ENCODE results near the gene PHF14.
"Not testable (repeated sequence)": the region's sequence is repeated elsewhere in the genome, so short reads cannot be mapped to it uniquely, and the experiment has no call there.

Gene PHF14

GRCh38 chr7:10977113-10977512, 3.4 kb downstream of the PHF14 start:
- DNase-seq, result no peak

DNA sequence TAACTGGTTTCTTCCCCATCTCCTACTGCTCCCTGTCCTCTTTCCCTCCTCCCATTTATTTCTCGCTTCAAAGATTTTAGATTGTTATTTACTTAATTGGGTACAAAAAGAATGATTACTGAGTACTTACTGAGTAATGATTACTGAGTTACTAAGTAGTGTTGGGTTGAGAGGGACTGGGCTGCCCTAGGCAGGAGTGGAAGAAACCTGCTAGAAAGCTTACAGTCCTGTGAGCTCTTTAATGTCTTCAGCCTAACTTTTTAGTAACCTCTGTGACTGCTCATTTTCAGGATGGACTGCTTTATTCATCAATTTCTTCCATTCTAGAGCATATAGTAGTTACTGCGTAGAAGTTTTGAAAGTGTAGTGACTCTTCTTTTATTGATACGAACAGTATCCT, 7.6 kb downstream of the PHF14 start:
- DNase-seq, result no peak

DNA sequence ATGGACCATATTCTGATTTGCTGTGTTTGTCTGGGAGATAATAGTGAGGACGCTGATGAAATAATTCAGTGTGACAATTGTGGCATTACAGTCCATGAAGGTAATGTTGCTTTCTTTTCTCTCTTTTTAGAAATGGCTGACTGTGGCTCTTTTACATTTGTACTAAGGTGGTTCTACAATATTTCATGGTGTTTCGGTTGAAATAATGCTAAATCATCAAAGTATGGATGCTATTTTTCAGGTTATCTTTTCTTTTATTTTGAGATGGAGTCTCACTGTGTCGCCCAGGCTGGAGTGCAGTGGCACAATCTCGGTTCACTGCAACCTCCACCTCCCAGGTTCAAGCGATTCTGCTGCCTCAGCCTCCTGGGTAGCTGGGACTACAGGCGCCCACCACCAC, 17.1 kb downstream of the PHF14 start:
- not testable (repeated sequence) for DNase-seq

DNA sequence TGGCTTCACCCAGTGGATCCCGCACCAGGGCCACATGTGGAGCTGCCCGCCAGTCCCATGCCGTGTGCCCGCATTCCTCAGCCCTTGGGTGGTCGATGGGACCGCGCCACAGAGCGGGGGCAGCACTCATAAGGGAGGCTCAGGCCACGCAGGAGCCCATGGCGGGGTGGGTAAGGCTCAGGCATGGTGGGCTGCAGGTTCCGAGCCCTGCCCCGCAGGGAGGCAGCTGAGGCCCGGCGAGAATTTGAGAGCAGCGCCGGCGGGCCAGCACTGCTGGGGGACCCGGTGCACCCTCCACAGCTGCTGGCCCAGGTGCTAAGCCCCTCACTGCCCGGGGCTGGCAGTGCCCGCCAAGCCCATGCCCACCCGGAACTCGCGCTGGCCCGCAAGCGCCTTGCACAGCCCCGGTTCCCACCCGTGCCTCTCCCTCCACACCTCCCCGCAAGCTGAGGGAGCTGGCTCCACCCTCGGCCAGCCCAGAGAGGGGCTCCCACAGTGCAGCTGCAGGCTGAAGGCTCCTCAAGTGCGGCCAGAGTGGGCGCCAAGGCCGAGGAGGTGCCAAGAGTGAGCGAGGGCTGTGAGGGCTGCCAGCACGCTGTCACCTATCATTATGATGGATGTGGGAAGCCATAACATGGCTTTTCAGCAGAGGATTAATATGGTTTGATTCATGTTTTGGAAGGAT, 22.0 kb downstream of the PHF14 start:
- DNase-seq, result not testable (repeated sequence)

GRCh38 chr7:10998996-10999757, 25.5 kb downstream of the PHF14 start:
- DNase-seq, result no peak

GRCh38 chr7:11005202-11005601, 31.5 kb downstream of the PHF14 start:
- no peak for DNase-seq

- no peak for DNase-seq
These were observed 32.6 kb downstream of the PHF14 start for GRCh38 chr7:11006291-11006690.

GRCh38 chr7:11009631-11010030, 36.0 kb downstream of the PHF14 start:
- DNase-seq, result no peak

GRCh38 chr7:11021468-11021867, 47.8 kb downstream of the PHF14 start:
- DNase-seq, result no peak

DNA sequence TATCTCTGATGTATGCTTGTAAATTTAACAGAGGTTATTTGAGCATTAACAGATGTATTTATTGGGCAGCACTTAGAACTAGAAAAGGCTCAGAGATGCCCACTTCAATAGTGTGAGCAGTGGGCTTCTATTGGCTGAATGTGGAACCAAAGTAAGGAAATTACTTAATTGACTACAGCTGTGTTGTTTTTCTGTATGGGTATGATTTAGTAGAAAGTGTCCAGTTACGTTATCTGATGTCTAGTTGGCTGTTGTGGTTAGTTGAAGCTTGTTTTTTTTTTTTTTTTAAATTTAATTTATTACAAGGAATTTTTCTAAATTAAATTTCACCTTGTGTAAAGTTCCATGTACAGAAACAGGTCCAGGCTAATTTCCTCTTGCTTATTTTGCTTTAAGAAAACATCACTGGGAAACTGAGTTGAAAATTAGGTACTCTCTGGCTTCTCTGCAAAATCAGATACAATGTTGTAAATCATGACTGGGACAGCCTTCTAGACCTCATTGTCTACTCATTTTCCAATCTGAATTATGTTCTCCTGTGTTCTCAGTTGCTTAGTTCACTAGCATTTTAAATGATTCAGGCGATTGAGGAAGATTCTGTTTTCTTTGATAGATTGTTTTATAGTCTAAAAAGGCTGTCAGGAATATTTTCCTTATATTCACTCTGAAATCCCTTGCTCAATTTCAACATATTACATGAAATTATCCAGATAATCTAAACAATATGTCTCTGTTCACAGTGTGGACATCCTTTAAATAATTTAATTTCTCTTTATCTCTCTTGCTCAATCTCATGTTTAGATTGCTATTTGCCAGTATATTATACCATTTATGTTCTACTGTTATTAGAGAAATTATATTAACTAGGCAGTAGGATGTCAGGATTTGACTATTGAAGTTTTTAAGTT, 53.0 kb downstream of the PHF14 start:
- no peak for DNase-seq

DNA sequence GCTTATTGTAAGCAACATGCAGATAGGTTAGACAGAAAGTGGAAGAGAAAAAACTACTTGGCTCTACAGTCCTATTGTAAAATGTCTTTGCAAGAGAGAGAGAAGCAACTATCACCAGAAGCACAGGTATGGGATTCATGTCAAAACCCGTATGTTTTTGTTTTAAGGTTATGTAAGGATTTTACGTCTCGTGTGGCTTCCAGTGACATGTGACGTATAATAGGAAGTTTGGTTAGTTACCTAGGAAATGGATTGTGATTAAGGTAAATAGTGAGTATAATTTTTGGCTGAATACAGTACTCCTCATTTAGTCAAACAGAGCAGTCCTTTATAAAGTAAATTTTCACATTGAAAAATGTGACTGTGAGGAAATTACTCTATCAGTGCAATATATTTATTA, 62.0 kb downstream of the PHF14 start:
- DNase-seq, result no peak

- no peak for DNase-seq
These were observed 66.3 kb downstream of the PHF14 start for GRCh38 chr7:11039974-11040373.

DNA sequence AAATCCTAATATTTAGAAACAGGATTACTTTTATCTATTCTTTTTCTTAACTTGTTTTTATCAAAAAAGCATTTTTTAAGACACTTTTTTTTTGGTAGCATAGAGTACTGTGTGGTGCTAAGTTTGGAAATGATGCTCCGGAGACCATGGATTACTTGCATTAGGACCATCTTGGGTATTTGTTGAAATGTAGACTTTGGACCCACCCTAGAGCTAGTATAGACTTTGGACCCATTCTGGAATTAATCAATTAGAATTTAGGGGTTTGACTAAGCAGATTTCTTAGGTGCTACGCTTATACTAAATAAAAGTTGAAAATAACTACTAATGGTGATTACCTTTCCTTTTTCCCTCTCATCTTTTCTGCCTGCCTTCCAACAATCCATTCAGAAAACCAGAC, 80.4 kb downstream of the PHF14 start:
- DNase-seq, result no peak

DNA sequence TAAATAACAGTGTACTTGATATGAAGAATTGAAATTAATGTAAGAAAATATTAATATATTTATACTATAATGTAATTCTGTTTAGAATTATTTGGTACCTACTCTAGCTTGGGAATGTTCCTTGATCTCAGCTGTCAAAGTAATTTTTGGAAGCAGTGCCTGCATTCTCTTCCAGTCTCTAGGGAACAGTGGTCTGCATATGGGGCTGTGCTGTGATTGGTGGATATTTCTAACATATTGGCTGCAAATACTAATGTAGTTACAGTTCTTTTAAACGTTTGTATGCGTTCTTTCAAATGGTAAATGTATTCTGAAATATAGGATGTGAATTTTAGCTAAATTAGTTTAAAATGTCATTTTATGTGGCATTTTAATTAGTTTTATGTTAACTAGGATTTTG, 87.2 kb downstream of the PHF14 start:
- no peak for DNase-seq

- DNase-seq, result no peak
These were observed 88.4 kb downstream of the PHF14 start for GRCh38 chr7:11062110-11062509.

- no peak for DNase-seq
These were observed 95.9 kb downstream of the PHF14 start for GRCh38 chr7:11069591-11069990.

GRCh38 chr7:11077816-11078215, 104.1 kb downstream of the PHF14 start:
- DNase-seq, result no peak

- DNase-seq, result no peak
These were observed 104.7 kb downstream of the PHF14 start for GRCh38 chr7:11078247-11078834.

DNA sequence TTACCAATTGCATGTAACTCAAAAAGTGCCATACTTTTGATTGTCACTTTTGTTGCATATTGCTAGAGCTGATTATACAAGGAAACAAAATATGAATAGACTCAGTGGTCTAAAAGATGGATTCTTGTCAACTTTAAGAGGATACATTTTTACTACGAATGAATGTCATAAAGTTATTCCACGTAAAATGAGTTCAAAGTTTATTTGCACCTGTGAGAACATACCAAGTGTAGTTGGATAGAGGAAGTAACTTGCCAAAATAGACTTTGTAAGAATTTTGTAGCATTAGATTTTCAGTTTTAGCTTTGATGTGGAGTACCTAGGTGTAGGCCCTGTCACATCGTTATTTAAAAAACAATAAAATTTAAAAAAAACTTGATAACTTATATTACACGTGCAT, 106.2 kb downstream of the PHF14 start:
- DNase-seq, result no peak

- DNase-seq, result no peak
These were observed 108.4 kb downstream of the PHF14 start for GRCh38 chr7:11082121-11082520.

DNA sequence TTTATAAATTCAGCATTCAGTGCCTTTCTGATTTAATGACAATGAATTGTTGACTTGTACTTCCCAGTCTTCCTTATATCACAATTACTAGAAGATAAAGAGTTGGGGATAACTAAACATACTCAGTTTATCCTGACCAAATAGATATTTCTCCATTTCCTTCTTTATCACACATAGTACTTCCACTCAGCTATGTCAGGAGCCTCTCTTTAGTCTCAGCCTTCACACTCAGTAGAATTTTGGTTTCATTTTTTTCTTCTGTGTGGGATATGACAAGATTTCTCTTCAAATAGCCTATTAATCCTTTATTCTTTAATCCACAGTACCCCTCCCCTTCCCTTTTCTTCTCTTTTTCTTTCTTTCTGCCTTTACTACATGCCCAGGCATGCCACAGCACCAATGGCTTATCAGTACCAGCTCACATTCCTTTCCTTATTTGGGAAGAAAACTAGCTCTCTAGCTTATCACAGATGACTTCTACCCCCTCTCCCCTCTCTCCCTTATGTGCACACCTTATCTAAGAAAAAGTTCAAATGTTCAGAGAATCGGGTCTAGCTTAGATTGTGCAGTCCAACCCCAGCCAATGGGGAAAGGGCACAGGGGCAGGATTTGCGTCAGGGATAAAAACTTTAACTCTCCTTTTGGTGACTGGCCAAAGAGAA, 109.0 kb downstream of the PHF14 start:
- no peak for DNase-seq

- DNase-seq, result no peak
These were observed 109.5 kb downstream of the PHF14 start for GRCh38 chr7:11083214-11083568.

GRCh38 chr7:11104578-11104977, 130.9 kb downstream of the PHF14 start:
- DNase-seq, result no peak

Measured in activated CD4-positive, alpha-beta T cell treated with anti-CD3 and anti-CD28 coated beads, Interleukin-2, amount 50 U/mL, for 48 hours (primary cell).